NT2/D1 (cell line): ENCODE measurements around the gene TAX1BP3.

Source experiments
- YY1 ChIP-seq: IDR thresholded peaks from 2 replicates; pipeline ENCODE4 v1.6.1; 2011; ENCODE audit not compliant: insufficient read length, insufficient read depth
- ZNF274 ChIP-seq: IDR thresholded peaks from 2 replicates; pipeline ENCODE4 v1.6.1; 2011; ENCODE audit warnings: mild to moderate bottlenecking, low read depth, low read length

DNA sequence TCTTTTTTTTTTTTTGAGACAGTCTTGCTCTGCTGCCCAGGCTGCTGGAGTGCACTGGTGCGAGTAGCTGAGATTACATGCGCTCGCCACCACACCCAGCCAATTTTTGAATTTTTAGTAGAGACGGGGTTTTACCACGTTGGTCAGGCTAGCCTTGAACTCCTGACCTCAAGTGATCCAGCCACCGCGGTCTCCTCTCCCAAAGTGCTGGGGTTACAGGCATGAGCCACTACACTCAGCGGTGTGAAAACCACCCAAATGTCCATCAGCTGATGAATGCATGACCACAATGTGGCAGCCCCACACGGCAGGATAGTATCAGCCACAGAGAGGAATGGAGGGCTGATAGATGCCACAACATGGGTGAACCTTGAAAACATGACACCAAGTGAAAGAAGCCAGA is 25.5 kb upstream of the TAX1BP3 start:
- TF ChIP-seq ZNF274 (no peak), YY1 (no peak)
